GM12865 (cell line): ENCODE data around the gene SPAG4.

Experiments
- DNase-seq: peaks from one replicate; pipeline ENCODE4 v3.0.0; 2010; ENCODE audit warnings: low read depth
- H3K4me3 ChIP-seq: 2 replicates; pipeline ENCODE4 v1.5.1; 2011; ENCODE audit warnings: mild to moderate bottlenecking, low read depth, low read length, control low read depth
- CTCF ChIP-seq: IDR thresholded peaks from 2 replicates; pipeline ENCODE4 v1.5.1; 2011; ENCODE audit warnings: low read length, control low read depth, low read depth, inconsistent platforms; ENCODE audit not compliant: insufficient read depth; ENCODE audit errors: missing control alignments

Gene SPAG4

DNA sequence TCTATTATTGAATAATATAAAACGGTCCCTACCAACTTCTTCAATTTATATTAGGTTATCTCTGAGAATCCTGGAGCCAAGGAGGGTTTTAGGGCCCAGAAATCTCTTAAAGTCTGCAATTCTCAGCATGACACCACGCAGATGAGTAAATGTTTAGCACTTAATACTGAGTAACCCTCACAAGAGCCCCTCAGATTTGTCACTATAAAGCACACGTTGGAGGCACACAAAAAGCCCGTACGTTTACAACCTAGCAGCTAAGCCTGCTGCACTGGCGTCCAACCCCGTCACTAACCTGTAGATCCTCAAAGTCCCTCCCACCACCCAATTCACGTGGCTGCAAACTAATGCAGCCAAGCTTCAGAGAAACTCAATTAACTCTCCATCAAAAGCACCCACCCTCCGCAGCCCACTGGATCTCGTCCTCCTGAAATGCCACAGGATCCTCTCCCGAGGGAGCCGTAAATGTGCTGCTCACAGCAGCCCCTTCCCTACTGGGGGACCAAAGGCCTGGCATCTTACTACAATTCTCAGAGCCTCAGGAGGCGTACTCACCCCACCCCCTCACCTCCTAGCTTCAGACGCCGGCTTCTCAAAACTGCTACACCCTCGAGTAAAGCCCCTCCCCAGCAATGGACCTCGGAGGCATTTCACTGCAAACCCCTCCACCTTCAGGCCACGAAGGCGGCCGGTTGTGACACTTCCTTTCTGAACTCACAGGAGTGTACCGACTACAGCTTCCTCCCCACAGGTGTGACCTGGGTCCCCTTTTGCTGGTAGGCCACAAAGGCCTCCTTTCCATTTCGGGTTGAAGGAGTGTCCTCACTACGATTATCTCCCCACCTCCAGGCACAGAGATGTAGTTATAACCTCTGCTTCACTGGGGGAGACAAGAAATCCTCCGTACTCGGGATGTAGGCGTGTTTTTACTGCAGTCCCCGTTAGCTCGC, 48.2 kb downstream of the SPAG4 start:
- TF ChIP-seq CTCF: no peak
- peak overlapping the region; percentile 91 for H3K4me3 ChIP-seq
- peak; percentile 78 for DNase-seq

GRCh38 chr20:35664466-35665206, 49.0 kb downstream of the SPAG4 start, which contains the start of the genes CPNE1 and RBM12:
CPNE1 (minus strand) TSS chr20:35664900; CDS start chr20:35632923, 31,977 bp downstream.
RBM12 (minus strand) TSS chr20:35664900; CDS start chr20:35655322, 9,578 bp downstream.
- DNase-seq: peak; percentile 96
- TF ChIP-seq CTCF: no peak
- H3K4me3 ChIP-seq: peak within 1 kb of the TSS; percentile 91

GRCh38 chr20:35665949-35666288, 50.3 kb downstream of the SPAG4 start:
- no peak for TF ChIP-seq CTCF
- H3K4me3 ChIP-seq: no peak overlapping the region
- no peak for DNase-seq

GRCh38 chr20:35669221-35669620, 53.6 kb downstream of the SPAG4 start:
- TF ChIP-seq CTCF: no peak
- H3K4me3 ChIP-seq: no peak overlapping the region
- no peak for DNase-seq

- no peak for DNase-seq
- TF ChIP-seq CTCF: no peak
- no peak overlapping the region for H3K4me3 ChIP-seq
Observed at GRCh38 chr20:35669681-35670080, 54.1 kb downstream of the SPAG4 start.
